Right forelimb (tissue), 1 donor: ENCODE measurements around the gene GJB4.
"Not testable (repeated sequence)": the region's sequence is repeated elsewhere in the genome, so short reads cannot be mapped to it uniquely, and the experiment has no call there.

Experiments
- DNase-seq: peaks from one replicate; pipeline ENCODE4 v3.0.0-alpha.2; 2018

Gene GJB4

GRCh38 chr1:34759503-34760357 lies at the start of gene GJB4:
GJB4 (plus strand) TSS chr1:34759740; CDS start chr1:34761255, 1,515 bp downstream.
- DNase-seq, result no peak

- no peak for DNase-seq
Measured at GRCh38 chr1:34710812-34711211, 48.7 kb upstream of the GJB4 start.

GRCh38 chr1:34711485-34711884 lies 48.1 kb upstream of the GJB4 start:
- no peak for DNase-seq

DNA sequence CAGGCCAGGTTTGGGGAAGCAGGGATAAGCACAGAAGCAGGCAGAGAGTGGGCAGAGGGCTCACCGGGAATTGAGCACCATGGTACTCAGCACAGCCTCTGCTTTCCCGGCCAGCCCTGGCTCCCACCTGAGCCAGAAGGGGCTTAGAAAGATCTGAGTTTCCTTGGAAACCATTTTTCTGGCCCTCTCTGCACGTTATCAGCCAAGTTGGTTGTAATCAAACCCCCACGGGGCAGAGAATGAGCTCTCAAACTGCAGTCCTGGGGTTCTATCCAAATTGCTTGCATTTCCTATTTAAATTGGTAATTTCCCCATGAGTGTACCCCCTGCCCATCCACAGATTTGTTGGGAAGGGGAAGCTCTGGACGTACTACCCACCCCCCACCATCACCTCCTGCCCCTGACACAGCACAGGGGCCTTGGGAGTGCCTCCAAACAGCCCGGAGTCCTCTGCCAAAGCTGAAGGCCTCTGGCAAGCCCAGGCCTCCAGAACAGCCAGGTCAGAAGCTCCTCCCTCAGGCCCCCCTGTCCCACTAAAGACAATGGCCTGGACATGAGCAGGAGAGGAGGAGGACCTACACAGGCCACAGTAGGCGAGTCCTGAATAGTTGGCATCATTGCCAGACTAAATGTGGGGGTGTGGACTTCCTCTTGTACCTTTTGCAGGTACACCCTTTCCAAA lies 47.4 kb upstream of the GJB4 start:
- DNase-seq, result no peak

GRCh38 chr1:34713443-34713842 lies 46.1 kb upstream of the GJB4 start:
- DNase-seq, result peak; percentile 45

GRCh38 chr1:34714386-34714785 lies 45.2 kb upstream of the GJB4 start:
- no peak for DNase-seq

DNA sequence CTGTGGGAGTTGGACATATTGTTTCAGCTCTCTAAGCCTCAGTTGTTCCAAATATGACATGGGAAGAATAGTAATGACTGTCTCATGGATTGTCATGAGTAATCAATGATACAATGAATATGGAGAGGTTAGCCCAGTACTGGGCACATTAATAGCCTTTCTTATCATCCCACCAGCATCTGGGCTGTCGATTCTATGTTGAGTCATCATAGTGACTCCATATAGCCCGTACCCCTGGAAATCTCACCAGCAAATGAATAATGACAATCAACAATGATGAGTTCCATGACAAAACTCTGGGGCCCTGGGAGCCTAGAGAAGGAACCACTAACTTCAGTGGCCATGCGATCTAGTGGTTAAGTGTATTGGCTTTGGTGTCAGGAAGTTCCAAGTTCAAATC lies 44.4 kb upstream of the GJB4 start:
- no peak for DNase-seq

DNA sequence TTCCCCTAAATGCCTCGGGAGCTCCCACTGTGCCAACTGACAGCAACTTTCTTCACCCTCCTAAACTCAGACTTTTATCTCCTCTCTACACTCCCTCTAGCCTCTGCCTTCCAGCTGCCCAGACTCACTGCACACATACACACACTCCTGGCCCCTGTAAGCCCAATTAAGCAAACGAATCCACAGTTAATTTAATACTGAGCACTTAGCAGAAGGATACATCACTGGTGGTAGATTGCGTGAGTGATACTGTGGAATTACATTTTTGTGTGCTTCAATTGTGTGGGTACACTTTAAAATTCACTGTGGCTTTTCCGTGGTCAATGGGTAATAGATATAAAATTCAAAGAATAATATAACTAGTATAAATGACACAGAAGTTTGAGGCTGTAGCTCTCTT lies 38.3 kb upstream of the GJB4 start:
- DNase-seq, result no peak

- DNase-seq, result no peak
Measured at GRCh38 chr1:34721646-34722355, 37.7 kb upstream of the GJB4 start.

GRCh38 chr1:34726861-34727260 lies 32.7 kb upstream of the GJB4 start:
- no peak for DNase-seq

DNA sequence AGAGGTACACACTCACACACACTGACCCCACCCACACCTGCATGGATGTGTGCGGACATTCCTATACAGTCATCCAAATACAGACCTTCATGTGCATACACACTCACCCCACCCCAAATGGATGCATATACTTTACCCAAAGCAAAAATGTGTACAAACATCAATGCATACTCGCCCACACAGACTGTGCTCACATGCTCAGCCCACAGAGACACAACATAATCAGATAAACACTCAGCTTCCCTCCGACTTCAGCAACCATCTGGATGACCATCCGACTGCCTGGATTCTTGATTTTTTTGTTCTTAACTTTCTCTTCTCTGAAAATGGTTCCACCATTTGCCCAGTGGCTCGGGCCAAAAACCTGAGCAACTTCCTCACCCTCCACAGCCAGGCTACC lies 29.1 kb upstream of the GJB4 start:
- no peak for DNase-seq

- not testable (repeated sequence) for DNase-seq
Measured at GRCh38 chr1:34732831-34733230, 26.7 kb upstream of the GJB4 start.

GRCh38 chr1:34736692-34737091 lies 22.8 kb upstream of the GJB4 start:
- DNase-seq, result no peak

DNA sequence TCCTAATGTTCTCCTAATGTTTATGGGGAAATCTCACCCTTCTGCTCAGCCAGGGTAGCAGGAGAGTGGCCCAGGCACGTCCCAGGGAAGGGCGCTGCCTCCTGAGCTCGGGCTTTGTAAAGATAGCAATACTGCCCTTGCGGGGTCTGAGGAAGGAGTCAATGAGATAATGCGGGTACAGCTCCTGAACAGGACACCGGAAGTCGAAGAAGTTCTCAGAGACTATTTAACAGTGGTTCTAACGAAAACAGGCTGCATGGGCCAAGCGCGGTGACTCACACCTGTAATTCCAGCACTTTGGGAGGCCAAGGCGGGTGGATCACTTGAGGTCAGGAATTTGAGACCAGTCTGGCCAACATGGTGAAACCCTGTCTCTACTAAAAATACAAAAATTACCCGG lies 22.3 kb upstream of the GJB4 start:
- DNase-seq, result not testable (repeated sequence)

DNA sequence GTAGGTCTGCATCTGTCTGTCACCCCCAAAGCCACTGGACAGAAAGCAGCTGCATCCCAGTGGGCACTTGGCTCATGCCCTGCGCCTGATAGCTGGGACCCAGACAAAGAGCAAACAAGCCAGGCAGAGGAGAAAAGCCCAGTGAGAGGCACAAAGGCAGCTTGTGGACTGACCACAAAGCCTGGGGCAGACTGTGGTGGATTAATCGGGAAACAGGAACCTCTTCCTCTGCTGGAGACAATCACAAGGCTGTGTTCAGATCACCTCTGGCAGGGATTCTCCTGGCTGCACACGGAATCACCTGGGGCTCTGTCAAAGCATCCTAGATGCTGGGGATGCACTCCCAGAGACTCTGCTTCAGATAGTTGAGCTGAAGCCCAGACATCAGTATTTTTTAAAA lies 19.9 kb upstream of the GJB4 start:
- no peak for DNase-seq

- DNase-seq, result no peak
Measured at GRCh38 chr1:34740161-34740868, 19.2 kb upstream of the GJB4 start.

DNA sequence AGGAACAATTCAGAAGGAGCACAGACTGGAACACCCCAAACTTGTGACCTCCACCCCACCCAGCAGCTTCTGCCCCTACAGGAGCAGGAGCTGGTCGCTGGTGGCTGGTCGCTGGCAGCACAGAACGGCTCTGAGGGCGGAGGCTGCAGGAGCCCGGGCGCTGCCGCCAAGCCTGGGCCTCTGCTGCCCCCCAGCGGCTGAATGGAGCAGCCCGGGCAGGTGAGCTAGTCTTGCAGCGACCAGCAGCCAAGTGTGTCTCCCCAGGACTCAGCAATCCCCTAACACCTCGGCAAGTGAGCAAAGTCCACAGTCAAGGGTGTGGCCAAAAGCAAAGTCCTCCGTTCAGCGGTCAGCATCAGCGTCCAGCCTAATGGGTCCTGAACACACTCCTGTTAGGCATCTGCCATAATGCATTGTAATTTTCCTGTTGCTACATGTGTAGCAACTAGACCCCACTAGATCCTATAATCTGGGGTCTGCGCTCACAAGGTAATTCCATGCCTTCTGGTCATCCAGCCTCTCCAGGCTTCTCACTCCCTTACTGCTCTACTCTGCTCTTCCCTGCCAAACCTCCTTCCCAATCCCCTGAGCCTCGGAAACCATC lies 16.8 kb upstream of the GJB4 start:
- peak; percentile 83 for DNase-seq

DNA sequence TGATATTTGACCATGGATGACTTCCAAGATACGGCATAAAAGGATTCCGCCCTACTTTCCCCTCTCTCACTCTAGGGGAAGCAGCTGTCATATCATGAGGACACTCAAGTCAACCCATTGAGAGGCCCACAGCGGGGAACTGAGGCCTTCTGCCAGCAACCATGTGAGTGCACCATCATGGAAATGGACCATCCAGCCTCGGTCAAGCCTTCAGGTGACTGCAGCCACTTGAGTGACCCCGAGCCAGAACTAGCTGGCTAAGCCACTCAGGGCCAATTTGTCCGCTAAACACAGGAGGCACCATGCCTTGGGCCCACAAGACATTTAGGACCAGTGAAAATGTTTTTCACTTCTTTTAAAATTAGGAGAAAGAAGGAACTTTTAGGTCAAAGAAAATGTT lies 15.8 kb upstream of the GJB4 start:
- no peak for DNase-seq

GRCh38 chr1:34744851-34745250 lies 14.7 kb upstream of the GJB4 start:
- DNase-seq, result no peak

DNA sequence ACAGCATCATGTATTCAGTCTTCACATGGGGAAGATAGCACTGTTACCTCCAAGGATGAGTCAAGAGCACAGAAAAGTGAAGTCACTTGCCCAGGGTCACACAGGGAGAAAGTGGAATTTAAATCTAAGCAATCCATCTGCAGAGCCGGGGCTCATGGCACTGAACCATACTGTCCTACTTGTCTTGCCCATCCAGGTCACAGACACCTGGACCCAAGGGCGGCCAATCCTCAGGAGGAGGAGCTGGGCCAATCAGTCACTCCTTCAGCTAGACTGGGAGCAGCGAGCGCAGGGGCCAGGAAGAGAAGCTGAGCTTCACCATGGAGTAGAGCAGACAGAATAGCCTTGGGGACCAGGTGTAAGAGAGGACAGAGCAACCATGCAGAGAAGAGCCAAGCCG lies 13.9 kb upstream of the GJB4 start:
- DNase-seq, result no peak

- no peak for DNase-seq
Measured at GRCh38 chr1:34746101-34746500, 13.4 kb upstream of the GJB4 start.

DNA sequence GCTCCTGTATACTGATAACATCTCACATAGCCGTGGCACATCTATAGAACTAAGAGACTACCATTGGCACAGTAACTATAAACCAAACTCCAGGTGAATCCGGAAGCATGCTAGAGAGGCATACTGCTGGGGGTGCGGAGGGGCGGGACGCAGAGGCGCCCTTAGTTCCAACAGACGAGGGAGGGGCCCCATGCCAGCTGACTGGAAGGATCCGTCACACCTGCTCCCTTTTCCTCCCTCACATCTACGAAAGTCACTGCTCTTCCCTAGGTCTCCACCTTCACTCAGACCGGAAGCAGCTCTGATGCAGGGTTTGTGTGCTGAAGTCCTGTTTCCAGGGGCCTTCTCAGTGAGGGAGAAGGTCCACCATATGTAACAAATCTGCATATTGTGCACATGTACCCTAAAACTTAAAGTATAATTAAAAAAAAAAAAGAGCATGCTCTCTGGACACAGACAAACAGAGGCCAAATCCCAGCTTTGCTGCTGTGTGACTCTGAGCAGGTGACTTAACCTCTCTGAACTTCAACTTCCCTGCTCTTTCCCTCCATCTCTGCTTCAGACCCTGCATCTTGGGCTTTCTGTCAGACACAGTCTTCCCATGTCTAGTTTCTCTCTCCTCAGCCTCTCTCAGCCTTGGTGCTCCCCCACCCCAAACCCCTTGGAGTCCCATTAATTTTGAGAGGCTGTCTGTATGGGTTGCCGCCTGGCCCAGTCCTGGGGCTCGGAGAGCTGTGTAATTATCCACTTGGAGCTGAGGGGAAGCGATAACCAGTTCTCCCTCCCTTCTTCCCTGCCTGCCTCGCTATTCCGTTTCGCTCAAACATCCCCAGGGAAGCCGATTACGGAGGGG lies 12.5 kb upstream of the GJB4 start:
- no peak for DNase-seq
